Parathyroid adenoma (tissue), 2 donors: ENCODE data around the gene DYNLRB1.

Experiments
- H2AFZ ChIP-seq: fragments of 300-600 bp; sonication (generic); one replicate; pipeline ENCODE4 v1.7.0; 2017; ENCODE audit warnings: antibody characterized with exemption, mild to moderate bottlenecking
- H3K27ac ChIP-seq: fragments of 300-600 bp; sonication (generic); one replicate; pipeline ENCODE4 v1.7.0; 2017
- H3K27me3 ChIP-seq: fragments of 300-600 bp; sonication (generic); one replicate; pipeline ENCODE4 v1.7.0; 2017; ENCODE audit warnings: low read length; ENCODE audit not compliant: control insufficient read depth, insufficient read depth
- H3K36me3 ChIP-seq: fragments of 300-600 bp; sonication (generic); one replicate; pipeline ENCODE4 v1.7.0; 2017; ENCODE audit warnings: low read length; ENCODE audit not compliant: control insufficient read depth, insufficient read depth
- H3K4me1 ChIP-seq: fragments of 300-600 bp; sonication (generic); one replicate; pipeline ENCODE4 v1.7.0; 2017; ENCODE audit warnings: control low read depth
- H3K4me2 ChIP-seq: fragments of 300-600 bp; sonication (generic); one replicate; pipeline ENCODE4 v1.7.0; 2017; ENCODE audit warnings: low read length
- H3K4me3 ChIP-seq: fragments of 300-600 bp; sonication (generic); one replicate; pipeline ENCODE4 v1.7.0; 2017; ENCODE audit warnings: low read depth, low read length
- H3K79me2 ChIP-seq: fragments of 300-600 bp; sonication (generic); one replicate; pipeline ENCODE4 v1.7.0; 2017; ENCODE audit warnings: control low read depth
- H3K9ac ChIP-seq: fragments of 300-600 bp; sonication (generic); one replicate; pipeline ENCODE4 v1.7.0; 2017; ENCODE audit warnings: mild to moderate bottlenecking
- H3K9me3 ChIP-seq: fragments of 300-600 bp; sonication (generic); one replicate; pipeline ENCODE4 v1.7.0; 2017; ENCODE audit warnings: low read length; ENCODE audit not compliant: control insufficient read depth
- CTCF ChIP-seq: fragments of 300-600 bp; sonication (generic); IDR thresholded peaks from one replicate; pipeline ENCODE4 v1.7.0; 2017; ENCODE audit warnings: antibody characterized with exemption, mild to moderate bottlenecking
- donor health status: primary hyperparathyroidism.

The DYNLRB1 gene

GRCh38 chr20:34541264-34541901, 25.2 kb downstream of the DYNLRB1 start:
- Histone ChIP-seq H3K36me3 (no peaks in the 10 kb centered on the region), H3K27ac (no peak overlapping the region), H3K4me1 (no peaks in the 10 kb centered on the region), H3K79me2 (no peaks in the 10 kb centered on the region), H2AFZ (no peak overlapping the region), H3K27me3 (no peaks in the 10 kb centered on the region), H3K4me2 (no peak overlapping the region), H3K4me3 (no peak overlapping the region), H3K9ac (no peak overlapping the region), H3K9me3 (no peaks in the 10 kb centered on the region)
- no peak for TF ChIP-seq CTCF

- Histone ChIP-seq H3K27ac (no peak overlapping the region), H3K36me3 (no peaks in the 10 kb centered on the region), H3K4me1 (no peaks in the 10 kb centered on the region), H3K9ac (no peak overlapping the region), H3K9me3 (no peaks in the 10 kb centered on the region), H3K79me2 (no peaks in the 10 kb centered on the region), H3K4me3 (no peak overlapping the region), H2AFZ (no peak overlapping the region), H3K27me3 (no peaks in the 10 kb centered on the region), H3K4me2 (no peak overlapping the region)
- TF ChIP-seq CTCF, result no peak
These were observed 25.7 kb downstream of the DYNLRB1 start for GRCh38 chr20:34541917-34542316.

GRCh38 chr20:34542439-34542838, 26.2 kb downstream of the DYNLRB1 start:
- Histone ChIP-seq H3K4me2 (no peak overlapping the region), H3K36me3 (no peaks in the 10 kb centered on the region), H3K9ac (no peak overlapping the region), H3K27ac (no peak overlapping the region), H3K79me2 (no peaks in the 10 kb centered on the region), H3K9me3 (no peaks in the 10 kb centered on the region), H3K27me3 (no peaks in the 10 kb centered on the region), H3K4me1 (no peaks in the 10 kb centered on the region), H2AFZ (no peak overlapping the region), H3K4me3 (no peak overlapping the region)
- TF ChIP-seq CTCF, result no peak

GRCh38 chr20:34543463-34544056, 27.3 kb downstream of the DYNLRB1 start:
- Histone ChIP-seq H2AFZ (no peak overlapping the region), H3K79me2 (no peaks in the 10 kb centered on the region), H3K4me1 (no peaks in the 10 kb centered on the region), H3K36me3 (no peaks in the 10 kb centered on the region), H3K4me2 (no peak overlapping the region), H3K4me3 (no peak overlapping the region), H3K27ac (no peak overlapping the region), H3K9me3 (no peaks in the 10 kb centered on the region), H3K9ac (no peak overlapping the region), H3K27me3 (no peaks in the 10 kb centered on the region)
- TF ChIP-seq CTCF, result no peak
